D341Med (cell line): ENCODE results near the gene ORC2.
A peak's percentile ranks its signal among the peaks of the same experiment; 100 is the strongest.
"Not testable (repeated sequence)": the region's sequence is repeated elsewhere in the genome, so short reads cannot be mapped to it uniquely, and the experiment has no call there.

ENCODE experiments used
- DNase-seq: peaks from one replicate; pipeline ENCODE4 v3.0.0; 2012; ENCODE audit warnings: low spot score

The ORC2 gene

GRCh38 chr2:200930947-200931626 lies 32.4 kb downstream of the ORC2 start:
- DNase-seq = no peak

GRCh38 chr2:200929334-200930249 lies 33.9 kb downstream of the ORC2 start:
- DNase-seq = no peak

- no peak for DNase-seq
Measured at GRCh38 chr2:200922439-200922838, 41.0 kb downstream of the ORC2 start.

- DNase-seq = no peak
Measured at GRCh38 chr2:200913654-200914053, 49.8 kb downstream of the ORC2 start.

GRCh38 chr2:200909958-200910357 lies 53.5 kb downstream of the ORC2 start:
- DNase-seq = no peak

GRCh38 chr2:200905618-200906296 lies 57.7 kb downstream of the ORC2 start:
- peak; percentile 70 for DNase-seq

GRCh38 chr2:200901459-200902072 lies 61.9 kb downstream of the ORC2 start:
- DNase-seq = peak; percentile 78

GRCh38 chr2:200899482-200899881 lies 64.0 kb downstream of the ORC2 start:
- no peak for DNase-seq

GRCh38 chr2:200888704-200889625 lies 74.5 kb downstream of the ORC2 start, which contains the start of the genes NIF3L1 and PPIL3:
TSS of gene NIF3L1 (plus strand) at chr2:200889371. CDS start at chr2:200891944, 2,573 bp downstream.
TSS of gene PPIL3 (minus strand) at chr2:200889077. CDS start at chr2:200887615, 1,462 bp downstream.
- DNase-seq = peak; percentile 90

- DNase-seq = not testable (repeated sequence)
Measured at GRCh38 chr2:200881715-200882249, 81.7 kb downstream of the ORC2 start.

- DNase-seq = no peak
Measured at GRCh38 chr2:200878289-200878880, 85.1 kb downstream of the ORC2 start.

- no peak for DNase-seq
Measured at GRCh38 chr2:200877443-200877842, 86.0 kb downstream of the ORC2 start.

- no peak for DNase-seq
Measured at GRCh38 chr2:200873560-200873959, 89.9 kb downstream of the ORC2 start.

GRCh38 chr2:200871151-200871550 lies 92.3 kb downstream of the ORC2 start:
- DNase-seq = no peak

GRCh38 chr2:200869014-200869413 lies 94.4 kb downstream of the ORC2 start:
- DNase-seq = no peak

GRCh38 chr2:200864176-200865034 lies 99.1 kb downstream of the ORC2 start, which contains the start of gene CLK1:
TSS of gene CLK1 (minus strand) at chr2:200864658. CDS start at chr2:200861862, 2,796 bp downstream.
- DNase-seq = peak; percentile 95

- peak; percentile 15 for DNase-seq
Measured at GRCh38 chr2:200863782-200864175, 99.7 kb downstream of the ORC2 start.

- no peak for DNase-seq
Measured at GRCh38 chr2:200862532-200863000, 100.9 kb downstream of the ORC2 start.

GRCh38 chr2:200861617-200862155 lies 101.8 kb downstream of the ORC2 start:
- no peak for DNase-seq
